Caco-2 (cell line): ENCODE data around the gene CACNA1D. TPM values are rescaled to one million over a fixed set of nuclear protein-coding genes. Genes with fewer than 3 reads are reported as not detected.

Experiments
- BruUV-seq: library from RNA; stranded (reverse); fragments of 400-500 nt; replicated peaks from 2 replicates; lab custom pipeline; 2021; lab: Mats Ljungman, UMichigan
- CTCF ChIA-PET: fragments of 300-600 bp; sonication (Branson Sonifier 250); formaldehyde crosslinking; loops from one replicate; lab custom pipeline; 2022; ENCODE audit warnings: antibody characterized with exemption; lab: Charles Lee
- POLR2A ChIA-PET: fragments of 300-600 bp; sonication (Branson Sonifier 250); formaldehyde crosslinking; loops from one replicate; lab custom pipeline; 2022; ENCODE audit warnings: antibody characterized with exemption; lab: Charles Lee
- DNase-seq, 2 experiments: peaks; one replicate each; pipeline versions ENCODE4 v3.0.0 to v3.0.0-alpha.2; 2020 to 2022
- H3K27me3 ChIP-seq: replicated peaks from 2 replicates; pipeline ENCODE4 v1.6.0; 2011; ENCODE audit warnings: low read length; ENCODE audit not compliant: control insufficient read depth, insufficient read depth
- H3K36me3 ChIP-seq: 2 replicates; pipeline ENCODE4 v1.5.1; 2011; ENCODE audit warnings: low read length; ENCODE audit not compliant: control insufficient read depth, insufficient read depth
- H3K4me1 ChIP-seq: fragments of 250-450 bp; sonication (Bioruptor Pico); 2 replicates; pipeline ENCODE4 v1.5.1; 2020; ENCODE audit warnings: mild to moderate bottlenecking
- H3K4me3 ChIP-seq: 2 replicates; pipeline ENCODE4 v1.5.1; 2011; ENCODE audit warnings: low read depth, mild to moderate bottlenecking, control low read depth, low read length
- H3K9me3 ChIP-seq: fragments of 250-450 bp; sonication (Bioruptor Pico); 2 replicates; pipeline ENCODE4 v1.5.1; 2020; ENCODE audit warnings: mild to moderate bottlenecking, moderate library complexity
- H3K27ac Mint-ChIP-seq: one replicate; pipeline ENCODE4 v1.8.0; 2022; ENCODE audit warnings: mixed read lengths; ENCODE audit not compliant: unreplicated experiment
- H3K27me3 Mint-ChIP-seq: one replicate; pipeline ENCODE4 v1.8.0; 2022; ENCODE audit warnings: mixed read lengths; ENCODE audit not compliant: insufficient read depth, unreplicated experiment
- H3K36me3 Mint-ChIP-seq: one replicate; pipeline ENCODE4 v1.8.0; 2022; ENCODE audit warnings: mild to moderate bottlenecking, mixed read lengths; ENCODE audit not compliant: insufficient read depth, unreplicated experiment
- H3K4me1 Mint-ChIP-seq: one replicate; pipeline ENCODE4 v1.8.0; 2022; ENCODE audit warnings: low read depth, mixed read lengths; ENCODE audit not compliant: unreplicated experiment
- H3K4me3 Mint-ChIP-seq: one replicate; pipeline ENCODE4 v1.8.0; 2022; ENCODE audit warnings: mild to moderate bottlenecking, moderate library complexity, mixed read lengths; ENCODE audit not compliant: unreplicated experiment
- H3K9me3 Mint-ChIP-seq: one replicate; pipeline ENCODE4 v1.8.0; 2022; ENCODE audit warnings: mixed read lengths; ENCODE audit not compliant: unreplicated experiment
- CTCF ChIP-seq, 2 experiments: fragments of 200-600 bp in 1 of 2; IDR thresholded peaks; 1 replicate in 1 of 2; 2 replicates in 1 of 2; pipeline versions ENCODE4 v1.5.1 to v1.8.0; 2011 to 2022; ENCODE audit warnings: antibody characterized with exemption in 1 of 2, control low read depth in 1 of 2, inconsistent platforms in 1 of 2, low read depth in 1 of 2, low read length in 1 of 2, mild to moderate bottlenecking in 1 of 2, moderate library complexity in 1 of 2; ENCODE audit not compliant: insufficient read depth in 1 of 2, severe bottlenecking in 1 of 2, unreplicated experiment in 1 of 2
- intact Hi-C: fragments of 100-400 bp; cut with micrococcal nuclease; formaldehyde crosslinking; loops from one replicate; pipeline ENCODE4 v1.10.0; 2022; ENCODE audit not compliant: unreplicated experiment
- total RNA-seq: library from RNA; stranded (reverse); gene quantifications from 2 replicates; pipeline ENCODE4 v1.2.3, GENCODE V29; 2022

The CACNA1D gene
- total RNA-seq, 1 experiment from 2014 or later = 13.3 TPM

- Histone ChIP-seq H3K9me3 (no peaks in the 10 kb centered on the region), H3K36me3 (no peaks in the 10 kb centered on the region), H3K27me3 (no peaks in the 10 kb centered on the region), H3K4me1 (no peaks in the 10 kb centered on the region), H3K4me3 (no peak overlapping the region)
- ChIA-PET POLR2A (no interaction called here), CTCF (no interaction called here)
- Mint-ChIP-seq H3K27me3 (no peaks in the 10 kb centered on the region), H3K36me3 (no peaks in the 10 kb centered on the region), H3K9me3 (peaks cover 9% of the 10 kb centered on the region), H3K4me1 (no peaks in the 10 kb centered on the region), H3K27ac (no peak overlapping the region), H3K4me3 (no peak overlapping the region)
- no peak for DNase-seq
- intact Hi-C loops = no loop called here
- TF ChIP-seq CTCF (IDR thresholded peaks at IDR 0.05; ENCODE audit: insufficient read depth in 1 of 2, low read depth in 1 of 2, low read length in 1 of 2, severe bottlenecking in 1 of 2, unreplicated experiment in 1 of 2) = no peak
- BruUV-seq = no TSS peak
These were observed 134.4 kb downstream of the CACNA1D start for GRCh38 chr3:53628536-53629401.

- H3K36me3 Mint-ChIP-seq = no peaks in the 10 kb centered on the region
- H3K27ac Mint-ChIP-seq = no peak overlapping the region
- no peaks in the 10 kb centered on the region for H3K36me3 ChIP-seq
- ChIA-PET POLR2A (no interaction called here), CTCF (no interaction called here)
- no peak overlapping the region for H3K4me3 Mint-ChIP-seq
- no peaks in the 10 kb centered on the region for H3K4me1 ChIP-seq
- H3K27me3 ChIP-seq = no peaks in the 10 kb centered on the region
- peaks cover 9% of the 10 kb centered on the region for H3K9me3 Mint-ChIP-seq
- no TSS peak for BruUV-seq
- H3K27me3 Mint-ChIP-seq = no peaks in the 10 kb centered on the region
- no peak overlapping the region for H3K4me3 ChIP-seq
- DNase-seq = no peak
- intact Hi-C loops = no loop called here
- no peaks in the 10 kb centered on the region for H3K9me3 ChIP-seq
- no peaks in the 10 kb centered on the region for H3K4me1 Mint-ChIP-seq
- no peak for TF ChIP-seq CTCF (IDR thresholded peaks at IDR 0.05; ENCODE audit: insufficient read depth in 1 of 2, low read depth in 1 of 2, low read length in 1 of 2, severe bottlenecking in 1 of 2, unreplicated experiment in 1 of 2)
These were observed 135.0 kb downstream of the CACNA1D start for GRCh38 chr3:53629402-53629723.

DNA sequence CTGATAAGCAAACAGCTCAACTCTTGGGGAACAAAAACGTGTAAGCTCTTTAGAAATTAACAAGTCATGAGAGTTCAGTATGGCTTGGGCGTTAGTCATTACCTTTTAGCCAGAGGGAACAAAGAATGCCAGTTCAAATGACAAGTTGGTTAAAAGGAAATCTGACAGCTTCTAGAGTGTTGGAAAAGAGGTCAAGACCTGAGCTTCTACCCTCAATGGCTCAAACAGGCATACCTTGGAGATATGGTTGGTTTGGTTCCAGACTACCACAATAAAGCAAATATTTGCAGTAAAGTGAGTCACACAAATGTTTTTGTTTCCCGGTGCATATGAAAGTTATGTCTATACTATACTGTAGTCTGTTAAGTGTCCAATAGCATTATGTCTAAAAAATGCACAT lies 136.1 kb downstream of the CACNA1D start:
- Histone ChIP-seq H3K36me3 (no peaks in the 10 kb centered on the region), H3K4me3 (no peak overlapping the region), H3K4me1 (no peaks in the 10 kb centered on the region), H3K27me3 (no peaks in the 10 kb centered on the region), H3K9me3 (no peaks in the 10 kb centered on the region)
- CTCF ChIA-PET = no interaction called here
- DNase-seq = no peak
- intact Hi-C loops = no loop called here
- no peak overlapping the region for H3K4me3 Mint-ChIP-seq
- no peaks in the 10 kb centered on the region for H3K36me3 Mint-ChIP-seq
- no peaks in the 10 kb centered on the region for H3K4me1 Mint-ChIP-seq
- no peaks in the 10 kb centered on the region for H3K27me3 Mint-ChIP-seq
- no peak for TF ChIP-seq CTCF (IDR thresholded peaks at IDR 0.05; ENCODE audit: insufficient read depth in 1 of 2, low read depth in 1 of 2, low read length in 1 of 2, severe bottlenecking in 1 of 2, unreplicated experiment in 1 of 2)
- no peak overlapping the region for H3K27ac Mint-ChIP-seq
- POLR2A ChIA-PET = no interaction called here
- peaks cover 9% of the 10 kb centered on the region for H3K9me3 Mint-ChIP-seq
- no TSS peak for BruUV-seq
